Stimulated activated CD4-positive, alpha-beta T cell treated with anti-CD3 and anti-CD28 coated beads, Interleukin-4, amount 100 ng/mL, for 1 hour (primary cell): ENCODE measurements around the gene DRAP1.

ENCODE experiments used
- DNase-seq: peaks from one replicate; pipeline ENCODE4 v3.0.0-alpha.2; 2020

The DRAP1 gene

GRCh38 chr11:65965986-65966762 lies 46.9 kb downstream of the DRAP1 start:
- no peak for DNase-seq

GRCh38 chr11:65967329-65967934 lies 48.2 kb downstream of the DRAP1 start:
- DNase-seq: no peak

- DNase-seq: no peak
These were observed 49.6 kb downstream of the DRAP1 start for GRCh38 chr11:65968600-65969482.
